ENCODE results near the gene PHACTR1.
A peak's percentile ranks its signal among the peaks of the same experiment; 100 is the strongest.

The PHACTR1 gene

DNA sequence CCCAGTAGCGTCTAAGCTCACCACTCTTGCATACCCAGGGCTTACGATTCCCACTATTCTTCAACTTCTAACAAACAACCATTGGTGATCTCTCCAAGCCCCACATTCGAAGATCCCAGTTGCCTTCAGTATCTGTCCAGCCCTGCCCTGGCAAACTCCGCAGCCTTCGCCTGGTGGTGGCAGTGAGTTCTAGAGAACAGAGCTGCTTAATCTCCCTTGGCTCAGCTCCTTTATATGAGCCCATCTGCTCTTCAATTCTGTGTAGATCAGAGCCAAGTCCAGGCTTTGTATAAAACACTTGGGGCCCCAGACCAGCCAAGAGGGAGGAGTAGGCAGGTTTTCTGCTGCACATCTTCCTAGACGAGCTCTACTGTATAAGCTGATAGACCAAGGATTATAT is 193.3 kb downstream of the PHACTR1 start:
- no peak overlapping the region for H2AFZ ChIP-seq (ENCODE audit: low read depth, low read length)
- no peak overlapping the region for H3K9ac ChIP-seq (ENCODE audit: low read length)
- peaks cover 6% of the 10 kb centered on the region for H3K27me3 ChIP-seq (ENCODE audit: low read depth, low read length)
- H3K79me2 ChIP-seq (ENCODE audit: low read length) = no peaks in the 10 kb centered on the region
- no peak overlapping the region for H3K4me3 ChIP-seq (ENCODE audit: low read length)
- no peaks in the 10 kb centered on the region for H3K9me3 ChIP-seq (ENCODE audit: insufficient read depth, low read length)
- no peaks in the 10 kb centered on the region for H3K4me1 ChIP-seq (ENCODE audit: low read length)
- TF ChIP-seq, protein P1, sequence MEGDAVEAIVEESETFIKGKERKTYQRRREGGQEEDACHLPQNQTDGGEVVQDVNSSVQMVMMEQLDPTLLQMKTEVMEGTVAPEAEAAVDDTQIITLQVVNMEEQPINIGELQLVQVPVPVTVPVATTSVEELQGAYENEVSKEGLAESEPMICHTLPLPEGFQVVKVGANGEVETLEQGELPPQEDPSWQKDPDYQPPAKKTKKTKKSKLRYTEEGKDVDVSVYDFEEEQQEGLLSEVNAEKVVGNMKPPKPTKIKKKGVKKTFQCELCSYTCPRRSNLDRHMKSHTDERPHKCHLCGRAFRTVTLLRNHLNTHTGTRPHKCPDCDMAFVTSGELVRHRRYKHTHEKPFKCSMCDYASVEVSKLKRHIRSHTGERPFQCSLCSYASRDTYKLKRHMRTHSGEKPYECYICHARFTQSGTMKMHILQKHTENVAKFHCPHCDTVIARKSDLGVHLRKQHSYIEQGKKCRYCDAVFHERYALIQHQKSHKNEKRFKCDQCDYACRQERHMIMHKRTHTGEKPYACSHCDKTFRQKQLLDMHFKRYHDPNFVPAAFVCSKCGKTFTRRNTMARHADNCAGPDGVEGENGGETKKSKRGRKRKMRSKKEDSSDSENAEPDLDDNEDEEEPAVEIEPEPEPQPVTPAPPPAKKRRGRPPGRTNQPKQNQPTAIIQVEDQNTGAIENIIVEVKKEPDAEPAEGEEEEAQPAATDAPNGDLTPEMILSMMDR (IDR thresholded peaks at IDR 0.05; ENCODE audit: low read depth, low read length) = no peak
- TF ChIP-seq EZH2phosphoT487 (IDR thresholded peaks at IDR 0.05; ENCODE audit: low read depth) = no peak
- H4K20me1 ChIP-seq (ENCODE audit: insufficient read depth, low read length) = no peaks in the 10 kb centered on the region
- no peak overlapping the region for H3K27ac ChIP-seq (ENCODE audit: low read length)
- no peak overlapping the region for H3K4me2 ChIP-seq (ENCODE audit: low read length)
- no peaks in the 10 kb centered on the region for H3K36me3 ChIP-seq (replicated peaks; ENCODE audit: low read depth, low read length)

DNA sequence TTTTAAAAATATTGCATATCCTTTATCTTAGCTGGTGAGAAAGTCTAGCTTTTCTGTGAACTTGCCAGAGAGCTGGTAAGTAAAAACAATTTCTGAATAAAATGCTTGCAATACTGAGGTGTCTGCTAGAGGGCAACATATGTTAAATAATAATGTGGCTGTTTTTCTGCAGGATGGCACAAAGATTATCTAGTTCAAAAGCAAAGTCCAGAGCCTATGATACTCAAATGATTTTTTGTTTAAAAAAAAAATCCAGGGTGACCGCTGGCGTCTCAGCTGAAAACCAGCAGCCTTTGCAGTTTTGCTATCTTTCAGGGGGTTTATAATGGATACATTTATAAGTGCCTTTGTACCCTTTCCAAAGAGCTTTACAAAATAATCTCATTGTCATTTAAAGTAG is 194.9 kb downstream of the PHACTR1 start:
- no peaks in the 10 kb centered on the region for H3K79me2 ChIP-seq (ENCODE audit: low read length)
- no peak overlapping the region for H3K9ac ChIP-seq (ENCODE audit: low read length)
- no peaks in the 10 kb centered on the region for H3K9me3 ChIP-seq (ENCODE audit: insufficient read depth, low read length)
- TF ChIP-seq, protein P1 (IDR thresholded peaks at IDR 0.05; ENCODE audit: low read depth, low read length) = peak; percentile 54
- TF ChIP-seq EZH2phosphoT487 (IDR thresholded peaks at IDR 0.05; ENCODE audit: low read depth) = no peak
- no peaks in the 10 kb centered on the region for H3K27me3 ChIP-seq (ENCODE audit: low read depth, low read length)
- H4K20me1 ChIP-seq (ENCODE audit: insufficient read depth, low read length) = no peaks in the 10 kb centered on the region
- no peak overlapping the region for H3K27ac ChIP-seq (ENCODE audit: low read length)
- no peaks in the 10 kb centered on the region for H3K36me3 ChIP-seq (replicated peaks; ENCODE audit: low read depth, low read length)
- no peak overlapping the region for H2AFZ ChIP-seq (ENCODE audit: low read depth, low read length)
- H3K4me1 ChIP-seq (ENCODE audit: low read length) = peaks cover 8% of the 10 kb centered on the region
- H3K4me3 ChIP-seq (ENCODE audit: low read length) = no peak overlapping the region
- H3K4me2 ChIP-seq (ENCODE audit: low read length) = no peak overlapping the region

DNA sequence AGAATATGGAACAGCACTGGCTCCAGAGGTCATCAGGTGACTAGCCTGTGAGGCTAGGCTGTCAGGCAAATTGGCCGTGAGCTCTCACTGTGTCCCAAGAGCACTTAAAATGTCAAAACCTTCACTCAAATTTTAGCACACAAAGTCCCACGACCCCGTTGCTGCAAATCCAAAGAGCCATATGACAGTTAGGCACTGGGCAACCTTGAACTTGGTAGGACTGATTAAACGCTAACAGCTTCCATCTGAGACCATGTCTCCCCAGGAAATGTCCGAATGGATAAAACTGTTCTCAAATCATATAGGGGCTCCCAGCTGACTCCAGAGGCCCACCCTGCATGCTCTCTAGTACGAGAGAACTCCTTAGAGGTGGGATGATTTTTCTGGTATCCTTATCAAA is 196.6 kb downstream of the PHACTR1 start:
- H3K4me2 ChIP-seq (ENCODE audit: low read length) = no peak overlapping the region
- TF ChIP-seq EZH2phosphoT487 (IDR thresholded peaks at IDR 0.05; ENCODE audit: low read depth) = no peak
- TF ChIP-seq, protein P1 (IDR thresholded peaks at IDR 0.05; ENCODE audit: low read depth, low read length) = no peak
- no peak overlapping the region for H3K4me3 ChIP-seq (ENCODE audit: low read length)
- no peaks in the 10 kb centered on the region for H3K27me3 ChIP-seq (ENCODE audit: low read depth, low read length)
- H2AFZ ChIP-seq (ENCODE audit: low read depth, low read length) = no peak overlapping the region
- no peaks in the 10 kb centered on the region for H4K20me1 ChIP-seq (ENCODE audit: insufficient read depth, low read length)
- H3K4me1 ChIP-seq (ENCODE audit: low read length) = peaks cover 8% of the 10 kb centered on the region
- no peak overlapping the region for H3K27ac ChIP-seq (ENCODE audit: low read length)
- no peaks in the 10 kb centered on the region for H3K79me2 ChIP-seq (ENCODE audit: low read length)
- no peaks in the 10 kb centered on the region for H3K36me3 ChIP-seq (replicated peaks; ENCODE audit: low read depth, low read length)
- no peak overlapping the region for H3K9ac ChIP-seq (ENCODE audit: low read length)
- no peaks in the 10 kb centered on the region for H3K9me3 ChIP-seq (ENCODE audit: insufficient read depth, low read length)

DNA sequence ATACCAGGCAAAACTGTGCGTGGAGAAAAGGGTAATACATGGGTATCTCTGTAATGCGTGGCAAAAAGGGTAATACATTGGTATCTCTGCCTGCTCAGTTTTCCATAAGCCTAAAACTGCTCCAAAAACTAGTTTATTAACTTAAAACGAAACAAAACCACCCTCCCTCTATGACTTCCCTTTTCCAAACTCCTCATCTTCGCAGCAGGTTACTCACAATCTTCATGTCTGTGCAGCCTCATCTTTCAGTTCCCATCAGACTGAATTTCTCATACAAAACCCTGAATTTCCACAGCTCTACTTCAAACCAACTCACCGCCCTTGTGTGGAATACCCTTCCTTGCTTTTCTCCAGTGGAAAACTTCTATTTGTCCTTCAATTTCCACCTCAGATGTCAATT is 199.4 kb downstream of the PHACTR1 start:
- H2AFZ ChIP-seq (ENCODE audit: low read depth, low read length) = no peak overlapping the region

More for the DNA sequence above, 199.4 kb downstream of the PHACTR1 start:
- H3K4me2 ChIP-seq (ENCODE audit: low read length) = peak overlapping the region; percentile 24
- H3K9ac ChIP-seq (ENCODE audit: low read length) = no peak overlapping the region
- peaks cover 8% of the 10 kb centered on the region for H3K4me1 ChIP-seq (ENCODE audit: low read length)
- no peaks in the 10 kb centered on the region for H3K9me3 ChIP-seq (ENCODE audit: insufficient read depth, low read length)
- H3K79me2 ChIP-seq (ENCODE audit: low read length) = no peaks in the 10 kb centered on the region
- H3K36me3 ChIP-seq (replicated peaks; ENCODE audit: low read depth, low read length) = no peaks in the 10 kb centered on the region
- no peak overlapping the region for H3K27ac ChIP-seq (ENCODE audit: low read length)
- TF ChIP-seq EZH2phosphoT487 (IDR thresholded peaks at IDR 0.05; ENCODE audit: low read depth) = no peak
- TF ChIP-seq, protein P1 (IDR thresholded peaks at IDR 0.05; ENCODE audit: low read depth, low read length) = no peak
- H3K4me3 ChIP-seq (ENCODE audit: low read length) = no peak overlapping the region
- H4K20me1 ChIP-seq (ENCODE audit: insufficient read depth, low read length) = no peaks in the 10 kb centered on the region
- H3K27me3 ChIP-seq (ENCODE audit: low read depth, low read length) = no peaks in the 10 kb centered on the region

All from OCI-LY3 (cell line).